Subcutaneous abdominal adipose tissue (tissue), 5 donors: ENCODE measurements around the gene CREG1.

Experiments
- H3K27ac ChIP-seq: one replicate; pipeline ENCODE4 v1.7.0; 2013; ENCODE audit warnings: low read depth, mild to moderate bottlenecking, inconsistent platforms, low read length, moderate library complexity
- H3K27me3 ChIP-seq, 5 donors: one replicate each; pipeline ENCODE4 v1.7.0; 2013; ENCODE audit warnings: low read length in 5 of 5, inconsistent platforms in 1 of 5; ENCODE audit not compliant: control insufficient read depth in 5 of 5, insufficient read depth in 4 of 5
- H3K36me3 ChIP-seq, 5 donors: one replicate each; pipeline ENCODE4 v1.7.0; 2013; ENCODE audit warnings: low read length in 5 of 5; ENCODE audit not compliant: control insufficient read depth in 5 of 5, insufficient read depth in 5 of 5
- H3K4me1 ChIP-seq, 5 donors: one replicate each; pipeline ENCODE4 v1.7.0; 2013; ENCODE audit warnings: low read length in 5 of 5, mild to moderate bottlenecking in 3 of 5, moderate library complexity in 1 of 5; ENCODE audit not compliant: control insufficient read depth in 5 of 5, insufficient read depth in 5 of 5
- H3K4me3 ChIP-seq, 5 donors: one replicate each; pipeline ENCODE4 v1.7.0; 2013; ENCODE audit warnings: low read length in 5 of 5, low read depth in 1 of 5
- H3K9ac ChIP-seq, 5 donors: one replicate each; pipeline ENCODE4 v1.7.0; 2013; ENCODE audit warnings: low read length in 5 of 5, mild to moderate bottlenecking in 4 of 5, moderate library complexity in 3 of 5
- H3K9me3 ChIP-seq, 5 donors: one replicate each; pipeline ENCODE4 v1.7.0; 2013; ENCODE audit warnings: low read length in 5 of 5; ENCODE audit not compliant: control insufficient read depth in 5 of 5
- donor health status: healthy.
- donor health status: healthy.
- donor health status: healthy.
- donor health status: healthy.
- donor health status: healthy.

CREG1 gene

DNA sequence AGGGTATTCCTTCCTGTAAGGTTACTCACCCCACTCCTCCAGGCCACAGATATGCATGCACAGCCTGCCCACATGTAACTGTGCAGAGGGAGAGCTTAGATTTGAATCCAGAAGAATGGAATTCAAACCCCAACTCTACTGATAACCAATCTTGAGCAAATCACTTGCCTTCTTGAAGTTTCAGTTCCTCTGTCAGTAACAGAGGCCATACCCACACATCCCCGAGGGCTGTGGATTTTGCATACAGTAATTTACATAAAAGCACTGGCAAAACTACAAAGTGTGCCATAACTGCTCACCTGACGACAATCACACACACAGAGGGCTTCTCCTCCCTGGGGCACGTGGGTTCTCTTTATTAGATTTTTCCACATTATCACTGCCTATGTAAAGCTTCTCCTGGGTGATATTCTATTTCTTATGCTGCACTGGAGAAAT lies 53.9 kb downstream of the CREG1 start:
- H3K4me3 ChIP-seq, result no peak overlapping the region
- no peaks in the 10 kb centered on the region for H3K9me3 ChIP-seq
- H3K36me3 ChIP-seq, result no peaks in the 10 kb centered on the region
- H3K27ac ChIP-seq, result no peak overlapping the region
- no peak overlapping the region for H3K9ac ChIP-seq
- H3K27me3 ChIP-seq, result peaks cover 0 to 11% (median 9%) of the 10 kb centered on the region in 5 donors
- H3K4me1 ChIP-seq, result peaks cover 0 to 6% (median 0%) of the 10 kb centered on the region in 5 donors

DNA sequence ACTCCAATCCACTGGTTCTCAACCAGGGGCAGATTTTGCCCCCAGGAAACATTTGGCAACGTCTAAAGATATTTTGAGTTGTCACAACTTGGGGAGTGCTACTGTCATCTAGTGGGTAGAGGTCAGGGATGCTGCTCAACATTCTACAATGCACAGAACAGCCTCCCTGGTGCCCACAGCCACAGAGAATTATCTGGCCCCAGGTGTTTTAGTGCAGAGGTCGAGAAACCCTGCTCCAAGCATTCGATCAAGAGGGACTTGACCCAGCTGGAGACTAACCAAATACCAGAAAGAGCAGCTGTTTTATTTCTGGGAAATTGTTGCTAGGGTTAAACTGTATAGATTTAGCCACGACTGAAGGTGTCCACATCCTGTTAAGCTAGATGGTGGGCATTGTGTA lies 54.5 kb downstream of the CREG1 start:
- Histone ChIP-seq H3K4me3 (no peak overlapping the region), H3K4me1 (peaks cover 0 to 6% (median 0%) of the 10 kb centered on the region in 5 donors), H3K27ac (no peak overlapping the region), H3K36me3 (no peaks in the 10 kb centered on the region), H3K9ac (no peak overlapping the region), H3K27me3 (peaks cover 1 to 16% (median 9%) of the 10 kb centered on the region in 5 donors), H3K9me3 (no peaks in the 10 kb centered on the region)

DNA sequence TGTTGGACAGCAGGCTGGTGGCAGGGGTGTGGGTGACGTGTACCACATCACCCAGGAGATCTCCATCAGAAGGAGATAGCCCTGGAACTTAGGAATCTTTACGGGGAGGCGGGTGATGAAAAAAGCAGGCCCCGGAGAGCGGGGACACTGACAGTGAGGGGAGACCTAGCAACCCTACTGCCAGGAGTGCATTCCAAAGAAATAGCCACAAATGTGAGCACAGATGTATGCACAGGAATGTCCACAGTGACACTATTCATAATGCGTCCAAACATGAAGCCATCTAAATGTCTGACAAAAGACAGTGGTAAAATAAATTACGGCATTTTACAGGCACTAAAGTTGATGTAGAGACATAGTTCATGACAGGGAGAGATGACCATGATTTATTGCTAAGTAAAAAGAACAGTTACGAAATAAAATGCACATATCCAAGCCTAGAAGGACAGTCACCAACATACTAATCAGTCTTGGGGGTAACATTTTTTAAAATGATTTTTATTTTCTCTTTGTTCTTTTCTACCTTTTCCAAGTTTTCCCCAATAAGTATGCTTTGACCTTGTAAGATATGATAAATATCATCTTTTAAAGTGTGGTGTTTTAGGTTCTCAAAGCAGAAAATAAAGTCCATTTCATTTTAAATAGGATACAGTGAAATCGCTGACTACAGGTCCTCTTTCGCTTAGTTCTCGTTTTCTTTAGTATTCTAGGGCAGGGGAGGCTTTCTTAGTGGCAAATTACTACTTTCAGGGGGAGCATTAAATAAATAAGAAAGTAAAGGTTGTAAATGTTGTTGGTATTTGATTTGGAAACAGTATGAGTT lies 56.6 kb downstream of the CREG1 start:
- Histone ChIP-seq H3K4me1 (no peaks in the 10 kb centered on the region), H3K9ac (no peak overlapping the region), H3K27ac (no peak overlapping the region), H3K9me3 (no peaks in the 10 kb centered on the region), H3K27me3 (peaks cover 7 to 18% (median 12%) of the 10 kb centered on the region in 5 donors), H3K36me3 (no peaks in the 10 kb centered on the region), H3K4me3 (no peak overlapping the region)

DNA sequence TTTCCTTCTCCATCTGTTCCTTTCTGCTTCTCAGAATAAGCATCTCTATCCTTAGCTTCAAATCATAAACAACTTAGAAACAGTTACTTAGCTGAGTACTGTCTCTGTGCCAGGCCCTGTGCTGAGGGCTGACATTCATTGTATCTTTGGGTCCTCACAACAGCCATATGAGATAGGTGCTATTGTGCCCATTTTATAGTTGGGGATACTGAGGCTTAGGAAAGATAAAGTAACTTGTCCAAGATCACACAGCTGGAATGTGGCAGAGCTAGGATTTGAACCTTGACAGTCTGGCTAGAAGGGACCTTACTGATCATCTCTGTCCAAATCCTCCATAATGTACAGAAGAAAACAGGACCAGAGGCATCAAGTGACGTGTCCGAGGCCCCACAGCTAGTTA lies 60.2 kb downstream of the CREG1 start:
- Histone ChIP-seq H3K36me3 (no peaks in the 10 kb centered on the region), H3K4me3 (no peak overlapping the region), H3K9ac (no peak overlapping the region), H3K27me3 (peaks cover 3 to 14% (median 11%) of the 10 kb centered on the region in 5 donors), H3K27ac (no peak overlapping the region), H3K4me1 (no peaks in the 10 kb centered on the region), H3K9me3 (peaks cover 0 to 2% (median 0%) of the 10 kb centered on the region in 5 donors)

DNA sequence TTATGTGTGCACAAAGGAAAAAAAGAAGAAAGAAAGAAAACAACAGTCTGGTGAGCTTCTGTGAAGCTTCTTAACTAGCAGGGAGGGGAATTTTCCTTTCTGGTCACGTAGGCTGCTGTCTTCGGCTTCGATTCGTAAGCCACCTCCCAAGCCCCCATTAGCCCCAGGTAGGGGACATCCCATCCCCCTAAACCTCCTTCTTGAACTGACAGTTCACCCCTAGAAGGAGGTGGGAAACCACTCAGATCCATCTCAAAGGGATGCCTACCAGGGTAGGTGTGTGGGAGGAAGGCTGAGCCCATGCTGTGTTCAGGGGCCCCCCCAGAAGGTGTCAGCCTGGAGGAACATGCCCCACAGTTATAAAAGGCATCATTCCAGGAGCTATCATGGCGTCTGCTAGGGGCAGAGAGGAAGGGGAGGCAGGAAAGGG lies 61.1 kb downstream of the CREG1 start:
- no peaks in the 10 kb centered on the region for H3K36me3 ChIP-seq
- H3K4me3 ChIP-seq, result no peak overlapping the region
- no peak overlapping the region for H3K9ac ChIP-seq
- H3K9me3 ChIP-seq, result peaks cover 0 to 2% (median 0%) of the 10 kb centered on the region in 5 donors
- no peak overlapping the region for H3K27ac ChIP-seq
- H3K4me1 ChIP-seq, result no peaks in the 10 kb centered on the region
- H3K27me3 ChIP-seq, result peaks cover 3 to 14% (median 11%) of the 10 kb centered on the region in 5 donors

DNA sequence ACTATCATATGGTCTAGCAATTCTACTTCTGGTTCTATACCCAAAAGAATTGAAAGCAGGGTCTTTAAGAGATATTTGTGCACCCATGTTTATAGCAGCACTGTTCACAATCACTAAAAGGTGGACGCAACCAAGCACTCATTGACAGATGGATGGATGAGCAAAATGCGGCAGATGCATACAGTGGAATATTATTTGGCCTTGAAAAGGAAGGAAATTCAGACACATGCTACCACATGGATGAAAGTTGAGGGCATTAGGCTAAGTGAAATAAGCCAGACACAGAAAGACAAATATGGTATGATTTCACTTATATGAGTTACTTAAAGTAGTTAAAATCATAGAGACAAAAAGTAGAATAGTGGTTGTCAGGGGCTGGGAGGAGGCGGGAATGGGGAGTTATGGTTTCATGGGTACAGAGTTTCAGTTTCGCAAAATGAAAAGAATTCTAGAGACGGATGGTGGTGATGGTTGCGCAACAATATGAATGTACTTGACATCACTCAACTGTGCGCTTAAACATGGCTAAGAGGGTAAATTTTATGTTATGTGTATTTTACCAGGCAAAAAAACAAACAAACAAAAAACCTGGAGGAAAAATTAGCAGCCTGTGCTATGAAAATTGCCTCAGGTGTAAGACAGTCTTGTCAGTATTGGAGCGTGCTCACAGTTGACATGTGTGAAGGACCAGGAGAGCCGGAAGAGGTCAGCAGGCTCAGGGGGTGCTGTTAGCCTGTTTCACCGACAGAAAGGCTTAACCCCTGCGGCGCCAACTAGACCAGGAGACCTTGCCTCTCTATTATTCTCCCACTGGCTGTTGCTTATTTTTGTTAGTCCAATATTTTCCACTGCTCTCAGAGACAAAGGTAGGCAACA lies 61.7 kb downstream of the CREG1 start:
- no peaks in the 10 kb centered on the region for H3K4me1 ChIP-seq
- peaks cover 0 to 2% (median 0%) of the 10 kb centered on the region in 5 donors for H3K9me3 ChIP-seq
- no peaks in the 10 kb centered on the region for H3K36me3 ChIP-seq
- H3K9ac ChIP-seq, result no peak overlapping the region
- no peak overlapping the region for H3K27ac ChIP-seq
- peaks cover 3 to 14% (median 11%) of the 10 kb centered on the region in 5 donors for H3K27me3 ChIP-seq
- no peak overlapping the region for H3K4me3 ChIP-seq
